SK-N-SH (cell line): ENCODE measurements around the gene MRPS18A.

Experiments used
- CHD2 ChIP-seq: fragments of 150-350 bp; IDR thresholded peaks from 2 replicates; pipeline ENCODE4 v1.6.1; 2018; ENCODE audit warnings: low read length; ENCODE audit not compliant: partially characterized antibody
- ELF1 ChIP-seq: IDR thresholded peaks from 2 replicates; pipeline ENCODE4 v1.4.0; 2012
- EP300 ChIP-seq, 2 experiments: IDR thresholded peaks; 2 replicates each; pipeline versions ENCODE4 v1.4.0 to v1.6.1; 2012; ENCODE audit warnings: borderline replicate concordance in 1 of 2, low read depth in 1 of 2, low read length in 1 of 2
- GATA2 ChIP-seq: sonication (generic); formaldehyde crosslinking; IDR thresholded peaks from 2 replicates; pipeline ENCODE4 v1.5.0; 2020; ENCODE audit warnings: mild to moderate bottlenecking, missing genetic modification reagents
- MXI1 ChIP-seq: IDR thresholded peaks from 2 replicates; pipeline ENCODE4 v1.6.1; 2012; ENCODE audit warnings: mild to moderate bottlenecking, low read depth, low read length, improper control_type of control experiment
- NFIC ChIP-seq: IDR thresholded peaks from 2 replicates; pipeline ENCODE4 v1.4.0; 2012; ENCODE audit warnings: borderline replicate concordance
- POLR2AphosphoS5 ChIP-seq: IDR thresholded peaks from 2 replicates; pipeline ENCODE4 v1.6.1; 2012; ENCODE audit warnings: low read depth, low read length
- RCOR1 ChIP-seq: fragments of 150-350 bp; IDR thresholded peaks from 2 replicates; pipeline ENCODE4 v1.6.1; 2017; ENCODE audit warnings: antibody characterized with exemption, low read length
- SMC3 ChIP-seq: IDR thresholded peaks from 2 replicates; pipeline ENCODE4 v1.6.1; 2012; ENCODE audit warnings: low read depth, low read length, improper control_type of control experiment
- TAF1 ChIP-seq: IDR thresholded peaks from 2 replicates; pipeline ENCODE4 v1.6.1; 2012; ENCODE audit warnings: low read depth, mild to moderate bottlenecking, low read length, moderate library complexity, borderline replicate concordance
- TCF12 ChIP-seq: IDR thresholded peaks from 2 replicates; pipeline ENCODE4 v1.4.0; 2012
- YY1 ChIP-seq: IDR thresholded peaks from 2 replicates; pipeline ENCODE4 v1.4.0; 2012; ENCODE audit warnings: low read depth, mild to moderate bottlenecking
- TF ChIP-seq, protein P1 (sequence below): fragments of 200-600 bp; sonication (generic); IDR thresholded peaks from 2 replicates; pipeline ENCODE4 v1.6.1; 2017; ENCODE audit warnings: antibody characterized with exemption, mild to moderate bottlenecking, moderate library complexity
- TF ChIP-seq, protein P2 (sequence below): IDR thresholded peaks from 2 replicates; pipeline ENCODE4 v1.4.0; 2012; ENCODE audit warnings: low read depth

DNA sequence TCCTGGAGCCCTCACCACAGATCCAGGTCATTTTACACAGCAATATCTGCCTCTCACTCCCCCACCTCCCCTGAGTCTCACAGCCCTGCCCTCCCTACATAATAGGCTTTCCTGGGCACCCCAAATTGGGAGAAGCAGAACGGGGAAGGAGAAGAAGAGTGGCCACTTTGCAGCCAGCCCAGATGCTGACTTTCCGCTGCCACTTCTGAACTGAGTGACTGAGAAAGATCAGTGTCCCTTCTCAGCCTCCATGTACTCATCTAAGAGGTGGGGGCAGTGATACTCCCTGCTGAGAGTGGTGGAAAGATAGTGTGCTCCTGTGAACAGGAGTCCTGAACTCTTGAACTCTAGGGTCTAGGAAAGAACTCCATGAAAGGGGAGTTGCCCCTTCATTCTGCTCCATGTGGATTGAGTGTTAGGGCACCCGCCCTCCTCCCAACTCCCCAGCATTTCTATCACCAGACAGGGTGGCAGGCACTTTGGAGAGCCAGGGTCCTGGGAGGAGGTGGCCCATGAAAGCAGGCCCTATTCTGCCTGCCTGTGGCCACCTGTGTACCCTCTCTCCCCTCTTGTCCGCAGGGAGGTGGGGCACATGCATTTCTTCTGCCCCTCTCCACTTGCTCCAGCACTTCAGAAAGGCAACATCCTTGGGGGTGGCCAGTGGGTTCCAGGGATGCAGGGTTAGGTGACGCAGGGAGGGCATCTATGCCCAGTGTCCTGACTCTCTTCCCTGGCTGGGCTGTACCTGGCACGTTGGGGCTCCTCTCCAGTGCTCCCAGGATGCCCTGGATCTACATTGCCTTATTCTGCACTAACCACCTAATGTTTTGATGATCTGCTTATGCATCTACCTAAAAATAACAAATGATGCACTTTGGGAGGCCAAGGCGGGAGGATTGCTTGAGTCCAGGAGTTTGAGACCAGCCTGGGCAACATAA is 38.3 kb upstream of the MRPS18A start:
- no peak for TF ChIP-seq EP300 (IDR thresholded peaks at IDR 0.05; ENCODE audit: borderline replicate concordance in 1 of 2, low read depth in 1 of 2, low read length in 1 of 2)
- TF ChIP-seq NFIC, result no peak
- TF ChIP-seq YY1, result no peak
- TF ChIP-seq TAF1, result no peak
- TF ChIP-seq, protein P1, sequence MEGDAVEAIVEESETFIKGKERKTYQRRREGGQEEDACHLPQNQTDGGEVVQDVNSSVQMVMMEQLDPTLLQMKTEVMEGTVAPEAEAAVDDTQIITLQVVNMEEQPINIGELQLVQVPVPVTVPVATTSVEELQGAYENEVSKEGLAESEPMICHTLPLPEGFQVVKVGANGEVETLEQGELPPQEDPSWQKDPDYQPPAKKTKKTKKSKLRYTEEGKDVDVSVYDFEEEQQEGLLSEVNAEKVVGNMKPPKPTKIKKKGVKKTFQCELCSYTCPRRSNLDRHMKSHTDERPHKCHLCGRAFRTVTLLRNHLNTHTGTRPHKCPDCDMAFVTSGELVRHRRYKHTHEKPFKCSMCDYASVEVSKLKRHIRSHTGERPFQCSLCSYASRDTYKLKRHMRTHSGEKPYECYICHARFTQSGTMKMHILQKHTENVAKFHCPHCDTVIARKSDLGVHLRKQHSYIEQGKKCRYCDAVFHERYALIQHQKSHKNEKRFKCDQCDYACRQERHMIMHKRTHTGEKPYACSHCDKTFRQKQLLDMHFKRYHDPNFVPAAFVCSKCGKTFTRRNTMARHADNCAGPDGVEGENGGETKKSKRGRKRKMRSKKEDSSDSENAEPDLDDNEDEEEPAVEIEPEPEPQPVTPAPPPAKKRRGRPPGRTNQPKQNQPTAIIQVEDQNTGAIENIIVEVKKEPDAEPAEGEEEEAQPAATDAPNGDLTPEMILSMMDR, result no peak
- no peak for TF ChIP-seq MXI1
- TF ChIP-seq RCOR1, result no peak
- no peak for TF ChIP-seq SMC3
- no peak for TF ChIP-seq ELF1
- TF ChIP-seq CHD2, result no peak
- no peak for TF ChIP-seq GATA2 (CRISPR knock-in tag)
- TF ChIP-seq, protein P2, sequence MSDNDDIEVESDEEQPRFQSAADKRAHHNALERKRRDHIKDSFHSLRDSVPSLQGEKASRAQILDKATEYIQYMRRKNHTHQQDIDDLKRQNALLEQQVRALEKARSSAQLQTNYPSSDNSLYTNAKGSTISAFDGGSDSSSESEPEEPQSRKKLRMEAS, result no peak
- no peak for TF ChIP-seq POLR2AphosphoS5
- no peak for TF ChIP-seq TCF12
